HG03558 (cell line): ENCODE data around the gene CYP3A4.
"Not testable (repeated sequence)": the region's sequence is repeated elsewhere in the genome, so short reads cannot be mapped to it uniquely, and the experiment has no call there.

Experiments used
- ATAC-seq: cut with Tn5 transposase; IDR thresholded peaks from one replicate; pipeline ENCODE4 v1.9.1; 2021; ENCODE audit warnings: moderate number of reproducible peaks; ENCODE audit not compliant: unreplicated experiment; ENCODE audit errors: extremely low read depth

Gene CYP3A4

DNA sequence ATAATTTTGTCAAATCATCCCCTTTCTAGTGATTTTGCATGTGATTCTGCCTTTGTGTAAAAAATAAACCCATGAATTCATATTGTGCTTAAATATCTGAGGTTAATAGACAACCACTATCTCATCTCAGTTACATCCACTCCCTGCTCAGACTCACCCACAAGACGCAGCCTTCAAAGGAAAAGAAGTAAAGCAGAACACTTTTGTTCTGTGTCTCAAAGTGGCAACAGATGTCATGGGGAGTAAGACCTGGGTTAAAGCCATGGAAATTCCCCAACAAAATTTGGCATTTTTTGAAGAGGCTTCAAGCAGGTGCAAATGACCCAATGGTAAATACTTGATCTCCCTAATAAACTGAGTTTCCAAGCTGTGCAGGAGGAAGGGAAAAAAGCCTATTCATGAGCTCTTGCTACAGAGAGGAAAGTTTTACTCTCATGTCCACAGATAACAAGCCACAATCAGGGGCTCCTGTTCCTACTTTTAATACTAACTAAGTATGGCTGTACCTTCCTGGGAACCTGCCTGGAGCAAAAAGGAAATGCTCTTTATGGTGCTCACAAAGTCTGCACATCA is 53.7 kb downstream of the CYP3A4 start:
- ATAC-seq, result no peak

DNA sequence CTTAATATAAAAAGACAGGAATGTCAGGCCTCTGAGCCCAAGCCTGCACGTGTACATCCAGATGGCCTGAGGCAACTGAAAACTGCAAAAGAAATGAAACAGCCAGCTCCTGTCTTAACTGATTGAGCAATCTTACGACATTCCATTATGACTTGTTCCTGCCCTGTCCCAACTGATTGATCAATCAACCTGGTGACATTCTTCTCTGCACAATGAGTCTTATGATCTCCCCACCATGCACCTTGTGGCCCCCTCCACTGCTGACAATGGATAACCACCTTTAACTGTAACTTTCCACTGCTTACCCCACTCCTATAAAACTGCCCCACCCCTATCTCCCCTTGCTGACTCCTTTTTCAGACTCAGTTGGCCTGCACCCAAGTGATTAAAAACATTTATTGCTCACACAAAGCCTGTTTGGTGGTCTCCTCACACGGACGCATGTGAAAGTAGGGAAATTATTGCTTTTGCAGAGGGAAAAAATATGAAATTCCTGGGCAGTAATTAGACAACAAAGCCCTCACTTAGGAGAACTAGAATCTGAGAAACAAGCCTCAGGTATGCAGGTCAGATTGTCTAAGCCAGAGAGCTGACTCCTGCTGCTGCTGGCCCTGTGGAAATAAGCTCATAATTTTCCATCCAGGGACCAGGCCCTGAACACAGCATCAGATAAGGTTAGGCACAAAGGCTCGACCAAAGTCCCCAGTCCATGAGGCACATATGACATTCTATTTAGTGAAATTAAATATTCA is 54.3 kb downstream of the CYP3A4 start:
- no peak for ATAC-seq

DNA sequence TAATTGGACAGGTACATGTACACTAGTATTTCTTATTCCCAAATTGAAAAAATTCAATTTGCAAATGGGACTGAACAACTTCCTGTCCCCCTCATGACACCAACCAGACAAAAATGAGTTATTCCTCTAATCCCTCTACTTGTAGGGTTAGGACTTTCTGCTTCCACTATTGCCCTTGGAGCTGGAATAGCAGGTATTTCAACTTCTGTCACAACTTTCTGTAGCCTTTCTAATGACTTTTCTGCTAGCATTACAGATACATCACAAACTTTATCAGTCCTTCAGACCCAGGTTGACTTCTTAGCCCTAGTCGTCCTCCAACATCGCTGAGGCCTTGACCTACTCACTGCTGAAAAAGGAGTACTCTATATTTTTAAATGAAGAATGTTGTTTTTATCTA is 55.4 kb downstream of the CYP3A4 start:
- ATAC-seq, result no peak

DNA sequence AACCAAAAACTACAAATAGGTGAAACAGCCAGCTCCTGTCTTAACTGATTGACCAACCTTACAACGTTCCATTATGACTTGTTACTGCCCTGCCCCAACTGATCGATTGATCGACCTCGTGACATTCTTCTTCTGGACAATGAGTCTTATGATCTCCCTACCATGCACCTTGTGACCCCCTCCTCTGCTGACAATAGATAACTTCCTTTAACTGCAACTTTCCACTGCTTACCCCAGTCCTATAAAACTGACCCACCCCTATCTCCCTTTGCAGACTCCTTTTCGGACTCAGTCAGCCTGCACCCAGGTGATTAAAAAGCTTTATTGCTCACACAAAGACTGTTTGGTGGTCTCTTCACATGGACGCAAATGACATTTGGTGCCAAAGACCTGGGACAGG is 60.8 kb downstream of the CYP3A4 start:
- not testable (repeated sequence) for ATAC-seq

DNA sequence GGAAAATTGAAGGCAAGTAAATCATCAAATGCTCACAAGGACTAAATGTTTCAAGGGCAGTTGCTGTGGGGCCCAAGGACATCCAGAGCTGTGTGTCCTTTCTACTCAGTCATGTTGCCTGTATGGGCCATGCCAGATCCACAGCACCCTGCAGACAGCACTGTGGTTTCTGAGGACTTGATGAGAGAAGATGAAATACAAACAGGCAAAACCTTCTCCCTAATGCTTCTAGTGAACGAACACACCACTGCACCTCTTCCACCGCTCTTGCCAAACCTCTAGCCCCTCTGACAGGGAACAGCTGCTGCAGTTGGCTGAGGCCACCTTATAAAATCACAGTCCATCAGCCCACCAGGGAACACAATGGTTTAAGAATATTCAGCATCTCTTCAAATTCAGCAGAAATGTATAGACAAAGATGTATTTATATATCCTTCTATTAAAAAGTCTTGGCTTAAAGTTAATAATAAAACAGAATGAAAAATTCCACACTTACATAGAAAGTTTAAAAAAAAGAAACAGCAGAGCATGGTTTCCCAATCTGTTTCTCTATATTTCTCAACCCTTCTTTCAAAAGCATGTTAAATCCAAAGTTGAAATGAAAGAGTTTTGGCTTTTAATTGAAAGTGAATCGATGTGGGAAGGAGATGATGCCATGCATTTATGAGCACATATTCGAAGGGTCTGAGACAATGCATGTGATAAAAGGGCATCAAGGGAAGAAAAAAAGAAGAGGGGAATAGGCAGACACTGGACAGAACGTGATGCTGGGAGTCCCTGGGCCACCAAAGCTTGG is 63.0 kb downstream of the CYP3A4 start:
- ATAC-seq, result no peak

DNA sequence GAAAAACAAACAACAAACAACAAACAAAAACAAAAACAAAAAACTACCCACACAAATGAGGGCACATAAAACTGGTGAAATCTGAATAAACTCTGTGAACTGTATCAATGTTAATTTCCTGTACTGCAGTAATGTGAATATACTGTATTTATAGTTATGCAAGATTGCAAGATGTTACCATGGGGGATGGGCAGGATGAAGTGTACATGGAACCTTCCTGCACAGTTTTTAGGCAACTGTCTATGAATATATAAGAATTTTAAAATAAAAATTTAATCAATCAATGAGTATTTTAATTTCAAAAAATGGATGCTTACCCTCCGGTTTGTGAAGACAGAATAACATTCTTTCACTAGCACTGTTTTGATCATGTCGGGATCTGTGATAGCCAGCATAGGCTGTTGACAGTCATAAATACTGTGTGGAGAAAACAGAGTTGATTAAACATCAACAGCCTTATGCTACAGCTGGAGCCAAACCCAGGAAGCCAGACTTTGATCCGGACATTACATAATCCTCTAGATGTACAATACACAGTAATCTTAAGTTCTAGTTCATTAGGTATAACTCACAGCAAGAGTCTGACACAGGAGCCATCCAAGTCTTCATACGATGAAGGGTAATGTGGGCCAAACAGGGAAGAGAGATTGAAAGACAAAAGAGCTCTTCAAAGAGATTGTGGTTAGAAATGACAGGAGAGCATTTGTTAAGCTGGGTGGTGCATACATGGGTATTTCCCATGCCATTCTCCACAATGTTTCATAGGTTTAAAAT is 63.8 kb downstream of the CYP3A4 start:
- no peak for ATAC-seq

DNA sequence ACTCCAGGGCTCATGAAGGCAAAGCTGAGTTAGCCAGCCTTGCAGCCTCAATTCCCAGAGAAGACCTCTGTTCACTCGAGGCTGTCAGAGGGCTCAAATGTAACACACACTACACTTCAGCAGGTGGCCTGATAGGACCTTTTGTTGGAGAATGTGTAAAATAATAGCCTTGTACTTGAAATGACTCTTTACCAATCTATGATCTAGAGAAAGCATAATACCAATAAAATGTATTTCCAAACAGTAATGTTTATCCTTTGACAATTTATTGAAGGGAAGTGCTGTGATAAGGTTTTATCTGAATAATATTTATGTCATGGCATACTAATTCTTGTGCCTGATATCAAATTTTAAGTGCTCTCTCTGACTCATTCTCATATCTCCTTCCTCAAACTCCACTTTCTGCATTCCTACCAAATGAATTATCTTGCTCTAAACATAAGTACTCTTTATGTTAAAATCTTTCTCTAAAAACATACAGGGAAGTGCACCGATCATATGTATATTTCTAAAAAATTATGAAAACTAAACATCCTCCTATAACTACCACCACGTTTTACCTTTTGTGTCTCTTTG is 69.9 kb downstream of the CYP3A4 start:
- no peak for ATAC-seq

DNA sequence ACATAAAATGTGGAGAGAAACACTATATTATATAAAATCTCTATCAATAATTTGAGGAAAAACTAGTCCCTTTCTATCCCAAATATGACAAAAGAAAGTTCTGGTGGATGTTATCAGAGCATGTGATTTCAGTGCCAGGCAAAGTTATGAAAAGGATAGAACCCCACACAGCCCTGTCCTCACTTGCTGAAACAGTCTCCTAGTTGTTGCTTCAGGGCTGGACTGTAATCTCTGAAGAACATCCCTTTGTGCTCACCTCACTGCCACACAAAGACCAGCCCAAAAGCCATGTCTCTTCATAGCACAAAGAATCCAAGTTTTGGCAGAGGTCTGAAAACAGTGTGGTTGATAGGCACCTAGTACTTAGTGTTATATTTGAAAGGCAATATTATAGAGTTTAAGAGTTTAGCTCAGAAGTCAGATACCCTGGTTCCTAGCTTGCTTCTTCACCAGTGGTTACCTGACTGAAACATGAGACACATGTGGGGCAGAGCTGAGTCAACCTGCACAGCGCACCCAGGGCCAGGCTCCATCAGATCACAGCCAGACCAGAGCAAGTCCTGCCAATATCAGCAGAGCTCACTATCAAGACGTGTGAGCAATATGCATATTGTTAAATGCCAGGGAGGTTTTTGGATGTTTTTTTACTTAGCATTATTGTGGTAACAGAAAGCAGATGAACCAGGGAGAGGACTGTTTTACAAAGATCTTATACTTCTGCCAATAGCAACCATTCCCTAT is 74.0 kb downstream of the CYP3A4 start:
- ATAC-seq, result no peak

DNA sequence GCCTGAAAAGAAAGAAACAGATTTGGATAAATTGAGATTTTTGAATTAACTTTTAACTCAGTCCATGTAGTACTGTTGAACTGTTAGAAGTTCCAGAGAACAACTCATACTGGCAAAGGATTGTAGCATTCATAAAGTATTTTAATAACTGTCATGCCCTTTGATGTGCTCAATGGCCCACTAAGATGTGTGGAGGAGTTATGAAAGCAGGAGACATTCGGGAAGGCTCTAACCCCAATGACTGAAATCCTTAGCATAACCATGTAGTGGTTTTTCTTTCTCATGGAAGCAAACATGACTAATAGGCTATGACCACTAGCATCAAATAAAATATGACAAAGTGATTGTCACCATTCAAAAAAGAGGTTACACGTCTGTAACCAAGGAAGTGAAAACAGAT is 74.7 kb downstream of the CYP3A4 start:
- ATAC-seq, result no peak

DNA sequence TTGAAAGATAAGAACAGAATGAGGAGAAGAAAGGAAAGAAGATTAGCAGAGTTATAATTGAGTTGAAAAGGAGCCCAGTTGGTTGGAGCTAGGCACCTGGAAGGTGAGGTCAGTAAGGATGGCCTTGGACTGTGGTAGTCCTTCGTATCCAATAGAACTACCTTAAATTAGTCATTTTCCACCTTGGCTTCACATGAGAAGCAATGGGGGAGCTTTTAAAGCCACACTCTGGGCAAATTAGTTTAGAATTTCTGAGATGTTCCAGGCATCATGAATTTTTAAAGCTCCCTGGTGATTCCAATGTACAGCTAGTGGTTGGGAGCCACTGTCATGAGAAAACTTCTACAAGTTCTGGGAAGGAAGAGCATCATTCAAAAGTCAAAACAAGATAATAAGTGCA is 76.9 kb downstream of the CYP3A4 start:
- ATAC-seq, result no peak
